Neutrophil (primary cell): ENCODE measurements around the gene RSU1.

ENCODE experiments used
- H3K27ac ChIP-seq: fragments of 200-600 bp; sonication (generic); 2 replicates; pipeline ENCODE4 v1.5.1; 2016; ENCODE audit warnings: mild to moderate bottlenecking, moderate library complexity
- H3K27me3 ChIP-seq: fragments of 200-600 bp; sonication (generic); 2 replicates; pipeline ENCODE4 v1.6.0; 2016; ENCODE audit warnings: mild to moderate bottlenecking
- H3K36me3 ChIP-seq: fragments of 200-600 bp; sonication (generic); 2 replicates; pipeline ENCODE4 v1.5.1; 2017
- H3K4me1 ChIP-seq, 2 experiments: fragments of 200-600 bp in 1 of 2; sonication (generic) in 1 of 2; 1 replicate in 1 of 2; 2 replicates in 1 of 2; pipeline versions ENCODE4 v1.5.1 to v1.6.1; 2013 to 2016; ENCODE audit warnings: low read depth in 1 of 2, low read length in 1 of 2, mild to moderate bottlenecking in 1 of 2, moderate library complexity in 1 of 2; ENCODE audit not compliant: control insufficient read depth in 1 of 2, insufficient read depth in 1 of 2
- H3K4me3 ChIP-seq, 2 experiments: fragments of 200-600 bp in 1 of 2; sonication (generic) in 1 of 2; 1 replicate in 1 of 2; 2 replicates in 1 of 2; pipeline ENCODE4 v1.5.1; 2013 to 2016; ENCODE audit warnings: low read depth in 1 of 2, low read length in 1 of 2, mild to moderate bottlenecking in 1 of 2, moderate library complexity in 1 of 2
- H3K9me3 ChIP-seq: fragments of 200-600 bp; sonication (generic); 2 replicates; pipeline ENCODE4 v1.5.1; 2016
- CTCF ChIP-seq: fragments of 200-600 bp; sonication (generic); IDR thresholded peaks from 2 replicates; pipeline ENCODE4 v1.5.1; 2016; ENCODE audit warnings: antibody characterized with exemption

The RSU1 gene

DNA sequence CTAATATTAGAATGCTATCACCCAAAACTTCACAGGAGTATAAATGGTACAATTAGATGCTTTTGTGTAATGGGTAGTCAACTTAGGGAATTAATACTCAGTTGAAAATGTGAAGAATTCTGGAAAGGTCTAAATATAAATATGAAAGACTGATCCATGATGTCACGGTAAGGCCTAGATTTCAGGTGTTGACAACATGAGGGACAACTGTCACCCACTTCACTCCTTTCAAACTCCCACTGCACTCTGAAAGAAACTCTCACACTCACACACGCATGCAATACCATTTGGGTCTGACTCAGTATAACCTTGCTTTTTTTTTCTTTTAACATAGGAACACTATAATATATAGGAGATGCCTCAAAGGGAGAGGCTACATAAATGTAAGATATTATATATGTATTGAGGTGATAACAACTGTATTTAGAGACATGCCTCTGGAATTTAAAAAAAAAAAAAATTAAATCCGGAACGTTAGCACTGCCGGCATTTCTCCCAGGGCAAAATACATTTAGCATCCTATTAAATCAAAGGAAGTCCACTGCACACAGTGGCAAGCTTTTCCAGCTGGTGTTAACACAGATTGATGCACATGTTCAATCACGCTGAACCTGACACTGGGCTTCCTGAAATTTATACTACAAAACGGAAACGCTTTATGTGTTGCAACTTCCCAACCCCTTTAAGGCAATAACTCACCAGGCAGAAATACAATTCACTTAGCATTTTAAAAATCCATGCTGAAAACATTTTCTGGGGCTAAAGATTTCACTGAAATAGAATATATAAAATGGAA lies 74.9 kb downstream of the RSU1 start:
- Histone ChIP-seq H3K9me3 (no peaks in the 10 kb centered on the region), H3K36me3 (peaks cover 7% of the 10 kb centered on the region), H3K4me3 (no peak overlapping the region), H3K4me1 (peaks cover 8 to 14% of the 10 kb centered on the region in 2 experiments), H3K27me3 (no peaks in the 10 kb centered on the region), H3K27ac (no peak overlapping the region)
- no peak for TF ChIP-seq CTCF

DNA sequence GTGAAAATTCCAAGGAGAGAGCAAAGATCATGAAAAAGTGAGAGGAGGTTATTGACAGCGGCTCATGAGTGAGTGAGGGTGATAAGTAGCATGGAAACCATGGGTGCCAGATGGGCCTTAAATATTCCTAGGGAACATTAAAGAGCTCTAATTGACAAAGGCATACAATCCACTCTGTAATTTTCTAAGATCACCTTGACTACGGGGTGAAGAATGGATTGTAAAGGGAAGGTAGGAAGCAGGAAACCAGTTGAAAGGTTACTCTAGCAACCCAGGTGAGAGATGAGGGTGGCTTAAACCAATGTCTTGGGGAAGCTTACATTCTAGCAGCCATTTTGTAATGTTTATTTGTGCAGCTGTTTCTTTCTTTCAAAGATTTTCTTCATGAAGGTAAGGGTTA lies 75.7 kb downstream of the RSU1 start:
- Histone ChIP-seq H3K27ac (no peak overlapping the region), H3K4me3 (no peak overlapping the region), H3K9me3 (no peaks in the 10 kb centered on the region), H3K4me1 (peaks cover 8 to 14% of the 10 kb centered on the region in 2 experiments), H3K27me3 (no peaks in the 10 kb centered on the region), H3K36me3 (peaks cover 7% of the 10 kb centered on the region)
- no peak for TF ChIP-seq CTCF

DNA sequence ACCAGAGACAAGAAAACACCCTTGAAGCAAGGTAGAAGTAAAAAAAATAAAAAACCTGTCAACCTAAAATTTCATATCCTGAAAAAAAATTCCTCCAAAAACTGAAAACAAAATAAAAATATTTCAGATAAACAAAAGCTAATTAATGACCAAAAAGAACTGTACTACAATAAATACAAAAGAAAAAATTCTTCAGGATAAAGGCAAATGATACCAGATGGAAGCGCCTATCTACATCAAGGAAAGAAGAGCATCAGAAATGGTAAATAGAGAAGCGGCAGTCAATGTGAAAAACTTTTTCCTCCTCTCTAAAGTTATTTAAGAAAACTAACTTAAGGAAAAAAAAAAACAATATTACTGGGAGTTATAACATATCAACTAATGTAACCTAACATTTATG lies 79.8 kb downstream of the RSU1 start:
- peaks cover 2 to 3% of the 10 kb centered on the region in 2 experiments for H3K4me1 ChIP-seq

GRCh38 chr10:16735671-16736070 lies 81.6 kb downstream of the RSU1 start:
- TF ChIP-seq CTCF = no peak
- no peaks in the 10 kb centered on the region for H3K4me1 ChIP-seq
- peaks cover 2% of the 10 kb centered on the region for H3K36me3 ChIP-seq
- H3K9me3 ChIP-seq = no peaks in the 10 kb centered on the region
- H3K27ac ChIP-seq = no peak overlapping the region
- H3K4me3 ChIP-seq = no peak overlapping the region
- H3K27me3 ChIP-seq = no peaks in the 10 kb centered on the region

More for the DNA sequence above, 79.8 kb downstream of the RSU1 start:
- no peak for TF ChIP-seq CTCF
- Histone ChIP-seq H3K27ac (no peak overlapping the region), H3K36me3 (no peaks in the 10 kb centered on the region), H3K27me3 (no peaks in the 10 kb centered on the region), H3K9me3 (no peaks in the 10 kb centered on the region), H3K4me3 (no peak overlapping the region)

- H3K9me3 ChIP-seq = no peaks in the 10 kb centered on the region
- no peaks in the 10 kb centered on the region for H3K27me3 ChIP-seq
- no peaks in the 10 kb centered on the region for H3K4me1 ChIP-seq
- H3K27ac ChIP-seq = no peak overlapping the region
- peaks cover 11% of the 10 kb centered on the region for H3K36me3 ChIP-seq
- no peak overlapping the region for H3K4me3 ChIP-seq
- TF ChIP-seq CTCF = no peak
Observed at GRCh38 chr10:16732376-16732775, 84.8 kb downstream of the RSU1 start.
